ENCODE results near the gene SUCLA2. TPM values are rescaled to one million over a fixed set of nuclear protein-coding genes. Genes with fewer than 3 reads are reported as not detected.

Gene SUCLA2
- total RNA-seq = 47.9 TPM

DNA sequence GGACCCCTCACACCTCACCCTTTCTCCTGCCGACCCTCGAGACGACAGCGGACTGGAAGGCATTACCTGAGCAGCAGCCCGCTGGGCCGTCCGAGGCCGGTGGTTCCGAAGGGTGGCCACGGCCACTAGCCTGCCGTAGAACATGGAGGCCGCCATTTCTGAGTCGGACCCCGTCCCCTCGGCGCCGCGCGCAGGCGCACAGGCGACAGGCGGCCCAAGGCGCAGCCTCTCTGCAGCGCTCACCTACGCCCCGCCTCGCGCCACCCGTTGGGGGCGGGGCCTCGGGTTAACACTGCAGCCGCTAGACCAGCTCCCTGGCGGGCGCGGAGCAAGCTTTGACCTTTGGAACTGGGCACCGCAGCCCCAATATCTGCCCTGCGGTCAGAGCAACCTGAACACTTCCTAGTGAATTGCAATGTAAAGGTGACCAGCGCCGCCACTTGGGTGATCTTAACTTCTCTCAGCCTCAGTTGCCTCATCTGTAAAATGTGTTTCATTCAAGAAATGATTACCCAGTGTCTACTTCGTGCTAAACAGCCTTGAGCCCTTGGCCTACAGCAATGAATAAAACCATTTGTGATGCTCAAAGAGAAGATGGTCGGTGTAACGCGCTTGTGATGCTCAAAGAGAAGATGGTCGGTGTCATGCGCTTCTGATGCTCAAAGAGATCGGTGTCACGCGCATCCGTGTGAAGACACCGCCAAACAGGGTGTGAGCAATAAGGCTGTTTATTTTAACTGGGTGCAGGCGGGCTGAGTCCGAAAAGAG, at the start of gene SUCLA2:
TSS of gene SUCLA2 (minus strand) at position 160 of the 768 bp plus-strand sequence. CDS start at position 156, 4 bp downstream.

GRCh38 chr13:48037346-48038173, 36.5 kb upstream of the SUCLA2 start, which contains the start of gene NUDT15:
NUDT15 (plus strand) TSS chr13:48037726; CDS start chr13:48037747, 21 bp downstream.

Other genes with a start within 250 kb of the SUCLA2 start
- 13.8 TPM for gene NUDT15, start 36.5 kb upstream of the SUCLA2 start, total RNA-seq
- gene MED4, start 93.8 kb upstream of the SUCLA2 start, total RNA-seq = 26.7 TPM
- gene ITM2B, start 231.9 kb upstream of the SUCLA2 start, total RNA-seq = 633 TPM

All from metanephros (tissue), 1 donor.